NCI-H345 treated with DMSO at 0.1 percent for 48 hours (cell line): ENCODE measurements around the gene SLX9.

Experiments used
- DNase-seq: peaks from one replicate; lab custom pipeline; 2025; ENCODE audit not compliant: unreplicated experiment; lab: John Stamatoyannopoulos, UW

The SLX9 gene

GRCh38 chr21:44929242-44929798 lies 10.5 kb upstream of the SLX9 start:
- DNase-seq = no peak

GRCh38 chr21:44929799-44930542 lies 9.9 kb upstream of the SLX9 start:
- no peak for DNase-seq

GRCh38 chr21:44930543-44930981 lies 9.3 kb upstream of the SLX9 start:
- no peak for DNase-seq

- peak; percentile 18 for DNase-seq
Measured at GRCh38 chr21:44931137-44931500, 8.7 kb upstream of the SLX9 start.

- no peak for DNase-seq
Measured at GRCh38 chr21:44931501-44932407, 8.1 kb upstream of the SLX9 start.

- no peak for DNase-seq
Measured at GRCh38 chr21:44932408-44933181, 7.2 kb upstream of the SLX9 start.

GRCh38 chr21:44933199-44933917 lies 6.5 kb upstream of the SLX9 start:
- no peak for DNase-seq

- DNase-seq = no peak
Measured at GRCh38 chr21:44933918-44934260, 5.9 kb upstream of the SLX9 start.

GRCh38 chr21:44934276-44934675 lies 5.6 kb upstream of the SLX9 start:
- DNase-seq = no peak

- no peak for DNase-seq
Measured at GRCh38 chr21:44934797-44935532, 4.9 kb upstream of the SLX9 start.

GRCh38 chr21:44935533-44935927 lies 4.3 kb upstream of the SLX9 start:
- no peak for DNase-seq

GRCh38 chr21:44938772-44939531 lies 877 bp upstream of the SLX9 start:
- no peak for DNase-seq

- no peak for DNase-seq
Measured at GRCh38 chr21:44940116-44940631, 345 bp downstream of the SLX9 start.

- DNase-seq = no peak
Measured at GRCh38 chr21:44941567-44941966, 1.7 kb downstream of the SLX9 start.

GRCh38 chr21:44942566-44942965 lies 2.7 kb downstream of the SLX9 start:
- no peak for DNase-seq

GRCh38 chr21:44943005-44943685 lies 3.3 kb downstream of the SLX9 start:
- no peak for DNase-seq

- DNase-seq = no peak
Measured at GRCh38 chr21:44943686-44944550, 4.1 kb downstream of the SLX9 start.
